ENCODE measurements around the gene TXNRD3. TPM values are rescaled to one million over a fixed set of nuclear protein-coding genes. Genes with fewer than 3 reads are reported as not detected.
"Not testable (repeated sequence)": the region's sequence is repeated elsewhere in the genome, so short reads cannot be mapped to it uniquely, and the experiment has no call there.

Gene TXNRD3
- polyA plus RNA-seq, 1 donor, result 8.4 TPM

GRCh38 chr3:126595479-126595878, 59.4 kb downstream of the TXNRD3 start:
- not testable (repeated sequence) for DNase-seq (ENCODE audit: low read depth)

DNA sequence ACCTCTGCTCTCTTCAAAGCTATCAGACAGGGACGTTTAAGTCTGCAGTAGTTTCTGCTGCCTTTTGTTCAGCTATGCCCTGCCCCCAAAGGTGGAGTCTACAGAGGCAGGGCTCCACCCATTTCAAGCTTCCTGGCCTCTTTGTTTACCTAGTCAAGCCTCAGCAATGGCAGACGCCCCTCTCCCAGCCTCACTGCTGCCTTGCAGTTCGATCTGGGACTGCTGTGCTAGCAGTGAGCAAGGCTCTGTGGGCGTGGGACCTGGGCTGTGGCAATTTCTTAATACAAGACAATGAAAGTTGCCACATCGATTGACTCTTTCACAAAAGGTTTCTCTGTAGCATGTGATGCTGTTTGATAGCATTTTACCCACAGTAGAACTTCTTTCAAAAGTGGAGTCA, 63.4 kb downstream of the TXNRD3 start:
- not testable (repeated sequence) for DNase-seq (ENCODE audit: low read depth)

- no peak for DNase-seq (ENCODE audit: low read depth)
Measured at GRCh38 chr3:126582311-126582710, 72.6 kb downstream of the TXNRD3 start.

DNA sequence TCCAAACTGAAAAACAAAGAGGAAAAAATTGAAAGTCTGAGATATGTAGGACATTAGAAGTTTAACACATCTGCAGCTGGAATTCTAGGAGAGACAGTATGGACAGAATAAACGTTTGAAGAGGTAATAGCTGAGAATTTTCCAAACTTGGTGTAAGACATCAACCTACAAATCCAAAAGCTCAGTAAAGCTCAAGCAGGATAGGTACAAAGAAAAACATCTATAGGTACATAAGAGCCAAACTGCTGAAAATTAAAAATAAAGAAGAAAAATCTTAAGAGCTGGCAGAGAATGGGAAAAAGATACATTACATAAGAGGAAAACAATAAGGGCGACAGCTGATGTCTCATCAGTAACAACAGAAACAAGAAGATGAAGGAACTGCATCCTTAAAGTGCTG, 73.4 kb downstream of the TXNRD3 start:
- DNase-seq (ENCODE audit: low read depth), result no peak

DNA sequence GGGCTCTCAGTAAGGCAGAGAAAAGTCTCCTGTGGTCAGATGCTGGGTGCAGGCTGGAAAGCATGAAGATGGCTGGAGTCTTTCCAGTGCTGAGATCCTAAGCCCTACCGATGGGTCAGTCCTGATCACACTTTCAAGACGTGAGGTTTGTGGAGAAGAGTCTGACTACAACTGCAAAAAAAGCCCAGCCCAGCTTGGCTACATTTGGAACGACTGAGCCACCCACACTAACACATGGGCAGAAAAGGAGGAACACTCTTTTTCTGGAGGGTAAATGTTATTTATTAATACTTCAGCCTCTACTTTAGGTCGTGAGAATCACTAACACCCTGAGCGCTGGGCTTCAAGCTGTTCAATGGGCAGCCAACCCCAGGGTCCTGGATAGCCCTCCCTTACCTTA, 74.2 kb downstream of the TXNRD3 start:
- DNase-seq (ENCODE audit: low read depth), result no peak

DNA sequence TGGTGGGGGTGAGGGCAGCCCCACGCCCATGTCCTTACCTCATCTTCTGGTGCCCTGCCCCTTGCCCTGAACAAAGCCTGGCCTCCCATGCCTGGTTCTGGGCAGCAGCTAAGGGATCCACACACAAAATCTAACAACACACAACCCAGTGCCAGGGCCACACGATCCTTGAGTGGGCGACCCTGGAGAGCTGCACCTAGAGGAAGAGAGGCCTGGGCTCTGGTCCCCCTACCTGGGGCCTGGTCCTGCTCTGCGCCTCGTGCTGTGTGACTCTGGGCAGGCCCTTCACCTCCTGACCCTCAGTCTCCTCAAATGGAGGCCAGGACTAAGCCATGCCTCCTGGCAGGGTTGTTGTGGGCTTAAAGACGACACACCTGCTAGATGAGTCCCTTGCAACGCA, 76.2 kb downstream of the TXNRD3 start:
- DNase-seq (ENCODE audit: low read depth), result no peak

DNA sequence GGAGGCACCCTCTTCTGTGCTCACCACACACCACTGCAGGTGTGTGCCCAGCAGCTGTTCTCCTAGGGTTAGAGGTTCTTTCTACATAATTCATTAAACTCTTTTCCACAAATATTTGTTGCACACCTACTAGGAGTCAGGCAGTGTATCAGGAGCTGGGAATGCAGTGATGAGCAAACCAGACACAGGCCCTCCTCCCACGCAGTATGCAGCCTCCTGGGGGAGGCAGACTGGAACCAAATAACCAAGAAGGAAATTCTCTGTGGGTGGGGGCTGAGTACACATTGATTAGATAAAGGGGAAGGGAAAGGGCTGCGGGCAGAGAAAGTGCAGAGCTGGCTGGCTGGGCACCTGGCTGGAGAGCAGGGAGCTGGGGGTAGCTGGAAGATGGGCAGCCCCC, 77.7 kb downstream of the TXNRD3 start:
- no peak for DNase-seq (ENCODE audit: low read depth)

DNA sequence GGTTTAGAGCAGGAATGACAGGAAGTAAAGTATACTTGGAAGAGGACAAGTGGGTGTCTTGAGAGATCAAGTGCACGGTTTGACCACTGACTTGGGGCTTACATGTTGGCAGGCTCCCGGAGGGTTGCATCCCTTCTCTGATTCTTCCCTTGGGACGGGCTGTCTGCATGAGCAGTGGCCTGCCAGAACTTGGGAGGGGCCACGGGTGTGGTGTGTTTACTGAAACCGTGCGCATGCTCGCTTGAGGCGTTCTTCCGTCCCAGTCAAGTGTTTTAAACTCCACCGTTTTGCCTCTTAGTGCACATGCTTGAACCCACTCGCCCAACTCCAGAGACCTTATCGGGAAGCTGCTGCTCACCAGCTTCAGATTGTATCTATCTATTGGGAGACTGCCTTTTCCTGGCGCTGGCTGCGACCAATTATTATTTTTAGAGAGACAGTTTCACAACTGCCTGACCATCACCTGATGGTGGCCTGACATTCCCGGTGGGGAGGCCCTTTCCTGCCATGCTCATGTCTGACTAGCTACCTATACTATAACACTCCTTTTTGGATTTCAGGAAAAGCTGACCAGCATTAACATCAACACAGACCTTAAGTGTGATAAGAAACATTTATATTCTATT, 81.3 kb downstream of the TXNRD3 start:
- no peak for DNase-seq (ENCODE audit: low read depth)

- DNase-seq (ENCODE audit: low read depth), result no peak
Measured at GRCh38 chr3:126571078-126571477, 83.8 kb downstream of the TXNRD3 start.

DNA sequence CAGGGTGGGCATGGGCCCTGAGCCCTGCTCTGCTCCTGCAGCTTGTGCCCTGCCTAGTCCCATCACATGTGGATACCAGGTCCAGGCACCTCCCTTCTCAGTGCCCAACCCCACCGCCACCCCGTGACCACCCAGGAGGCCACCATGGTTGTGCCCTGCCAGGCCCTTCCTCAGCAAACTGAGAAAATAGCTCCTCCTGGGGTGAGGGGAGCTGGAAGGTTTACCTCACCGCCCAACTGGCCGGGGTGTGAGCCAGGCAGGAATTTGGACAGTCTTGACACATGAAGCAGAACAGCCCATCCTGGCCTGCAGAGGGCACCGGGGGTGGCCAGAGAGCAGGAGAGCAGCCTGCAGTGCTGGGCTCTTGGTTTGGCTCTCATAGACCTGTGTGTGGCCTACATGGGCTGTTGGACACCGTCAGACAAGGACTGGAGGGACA, 84.8 kb downstream of the TXNRD3 start:
- DNase-seq (ENCODE audit: low read depth), result no peak

GRCh38 chr3:126569390-126569975, 85.4 kb downstream of the TXNRD3 start:
- DNase-seq (ENCODE audit: low read depth), result no peak

DNA sequence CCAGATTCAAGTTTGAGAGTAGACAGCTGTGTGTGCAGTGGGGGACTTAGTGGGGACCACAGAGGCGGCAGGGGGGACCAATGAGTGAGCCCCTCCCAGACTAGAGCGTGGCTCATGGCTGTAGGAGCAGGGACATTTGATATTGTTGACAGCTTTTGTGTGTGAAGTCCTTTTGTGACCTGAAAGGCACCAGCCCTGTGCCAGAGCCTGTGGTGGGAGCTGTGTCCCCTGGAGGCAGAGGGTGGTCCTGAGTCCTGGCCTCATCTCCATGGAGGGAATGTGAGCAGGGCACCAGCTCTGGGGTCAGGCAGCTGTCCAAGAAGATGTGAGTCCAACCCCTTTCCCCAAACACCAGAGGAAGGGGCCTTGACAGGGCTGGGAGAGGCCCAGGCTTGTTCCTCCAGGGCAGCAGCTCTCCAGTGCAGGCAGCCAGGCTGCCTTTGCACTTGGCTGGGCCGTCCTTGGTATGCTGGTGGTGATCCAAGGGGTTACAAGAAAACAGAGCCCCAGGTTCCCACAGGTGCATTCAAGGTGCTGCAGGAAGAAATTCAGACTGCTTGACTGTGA, 86.1 kb downstream of the TXNRD3 start:
- DNase-seq (ENCODE audit: low read depth), result no peak

GRCh38 chr3:126567696-126568438, 87.1 kb downstream of the TXNRD3 start:
- DNase-seq (ENCODE audit: low read depth), result no peak

- no peak for DNase-seq (ENCODE audit: low read depth)
Measured at GRCh38 chr3:126562737-126563276, 92.1 kb downstream of the TXNRD3 start.

DNA sequence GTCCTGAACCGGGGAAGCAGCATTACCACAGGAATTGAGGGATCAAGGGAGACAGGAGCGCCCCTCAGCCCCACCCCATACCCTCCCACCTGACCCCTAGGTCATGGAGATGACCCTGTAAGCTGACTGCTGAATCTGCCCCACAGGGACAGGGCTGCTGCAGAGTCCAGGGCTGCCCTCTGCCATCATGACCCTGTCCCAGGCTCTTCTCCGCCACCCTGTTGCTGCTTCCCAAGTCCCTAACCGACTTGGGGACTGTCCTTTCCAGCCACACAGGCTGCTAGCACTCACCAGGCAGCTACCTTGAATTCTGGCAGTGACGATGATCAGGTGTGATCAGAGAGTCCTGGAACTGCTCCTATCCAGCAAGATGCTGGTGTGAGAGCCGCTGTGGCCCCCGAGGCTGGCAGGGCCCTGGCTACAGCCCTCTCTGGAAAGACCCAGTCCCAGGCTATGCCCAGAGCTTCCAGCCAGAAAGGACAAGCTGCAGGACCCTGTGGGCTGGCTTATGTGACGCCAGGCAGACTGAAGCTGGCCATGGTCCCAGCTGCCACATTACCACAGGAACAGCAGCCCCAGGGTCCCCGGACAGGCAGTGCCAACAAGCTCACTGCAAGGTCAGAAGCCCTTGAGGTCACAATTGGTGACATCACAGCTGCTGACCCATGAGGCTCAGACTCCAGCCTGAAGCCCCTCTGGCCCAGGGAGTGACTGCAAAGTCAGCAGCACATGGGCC, 96.4 kb downstream of the TXNRD3 start, which contains the start of gene C3orf22:
TSS of gene C3orf22 (minus strand) at position 597 of the 736 bp plus-strand sequence. CDS start 5,542 bp downstream, outside the sequence.
- no peak for DNase-seq (ENCODE audit: low read depth)

DNA sequence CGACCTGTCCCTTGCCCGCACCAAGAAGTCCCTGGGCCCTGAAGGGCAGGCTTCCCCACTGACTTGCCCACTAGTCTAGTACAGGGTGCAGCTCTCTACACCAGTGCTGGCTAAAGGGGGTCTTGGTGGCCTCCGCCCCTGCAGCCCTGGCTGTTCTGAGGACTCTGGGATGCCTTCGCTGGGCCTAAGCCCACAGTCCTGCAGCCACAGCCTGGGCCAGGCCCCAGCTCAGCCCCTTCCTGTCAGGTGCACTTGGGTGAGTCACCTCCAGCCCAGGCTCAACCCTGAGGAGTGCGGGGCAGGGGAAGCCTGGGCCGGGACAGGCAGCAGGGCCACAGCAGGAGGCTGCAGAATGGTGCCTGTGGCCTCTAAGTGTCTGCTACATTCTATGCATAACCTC, 97.2 kb downstream of the TXNRD3 start:
- DNase-seq (ENCODE audit: low read depth), result no peak

DNA sequence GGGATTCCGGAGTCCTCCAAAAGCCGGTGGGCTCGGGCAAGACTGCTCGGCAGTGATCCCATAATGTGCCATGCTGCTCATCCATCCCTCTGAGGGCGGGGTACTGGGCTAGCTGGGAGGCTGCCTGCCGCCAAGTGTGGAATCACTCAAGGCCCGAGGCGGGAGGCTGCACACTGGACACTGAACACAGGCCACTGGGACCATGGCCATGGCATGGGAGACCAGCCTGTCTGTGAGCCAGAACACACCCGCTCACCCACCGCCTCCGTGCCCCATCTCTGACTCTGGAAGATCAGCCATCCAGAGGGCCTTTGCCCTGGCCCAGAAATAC, 97.5 kb downstream of the TXNRD3 start:
- DNase-seq (ENCODE audit: low read depth), result no peak
